NCI-H2107 (cell line): ENCODE measurements around the gene FXYD6.

Source experiments
- DNase-seq: peaks from one replicate; lab custom pipeline; 2025; lab: John Stamatoyannopoulos, UW

The FXYD6 gene

GRCh38 chr11:117910525-117910924 is 34.1 kb upstream of the FXYD6 start:
- DNase-seq = no peak

GRCh38 chr11:117909611-117910382 is 33.3 kb upstream of the FXYD6 start:
- no peak for DNase-seq

GRCh38 chr11:117908959-117909610 is 32.6 kb upstream of the FXYD6 start:
- DNase-seq = no peak

- DNase-seq = no peak
Observed at GRCh38 chr11:117908109-117908895, 31.8 kb upstream of the FXYD6 start.

- DNase-seq = peak; percentile 92
Observed at GRCh38 chr11:117907276-117908108, 31.0 kb upstream of the FXYD6 start.

GRCh38 chr11:117906710-117907109 is 30.3 kb upstream of the FXYD6 start:
- DNase-seq = no peak

- DNase-seq = no peak
Observed at GRCh38 chr11:117906126-117906525, 29.7 kb upstream of the FXYD6 start.

GRCh38 chr11:117905524-117905923 is 29.1 kb upstream of the FXYD6 start:
- no peak for DNase-seq

GRCh38 chr11:117903505-117904382 is 27.3 kb upstream of the FXYD6 start:
- DNase-seq = no peak

- no peak for DNase-seq
Observed at GRCh38 chr11:117902001-117902845, 25.8 kb upstream of the FXYD6 start.

- no peak for DNase-seq
Observed at GRCh38 chr11:117901601-117902000, 25.1 kb upstream of the FXYD6 start.

GRCh38 chr11:117900720-117901440 is 24.4 kb upstream of the FXYD6 start:
- no peak for DNase-seq

GRCh38 chr11:117900121-117900648 is 23.7 kb upstream of the FXYD6 start:
- DNase-seq = no peak

GRCh38 chr11:117898059-117898458 is 21.6 kb upstream of the FXYD6 start:
- no peak for DNase-seq

- DNase-seq = no peak
Observed at GRCh38 chr11:117892651-117893050, 16.2 kb upstream of the FXYD6 start.

GRCh38 chr11:117891362-117891761 is 14.9 kb upstream of the FXYD6 start:
- no peak for DNase-seq

GRCh38 chr11:117888139-117888566 is 11.7 kb upstream of the FXYD6 start:
- DNase-seq = no peak

- DNase-seq = peak; percentile 49
Observed at GRCh38 chr11:117887431-117888138, 11.1 kb upstream of the FXYD6 start.
